NOMO-1 treated with dmso at 0.1 percent for 144 hours (cell line): ENCODE data around the gene ROCK2.
"Not testable (repeated sequence)": the region's sequence is repeated elsewhere in the genome, so short reads cannot be mapped to it uniquely, and the experiment has no call there.

Experiments
- DNase-seq: peaks from one replicate; lab custom pipeline; 2025; ENCODE audit not compliant: unreplicated experiment; lab: John Stamatoyannopoulos, UW

ROCK2 gene

DNA sequence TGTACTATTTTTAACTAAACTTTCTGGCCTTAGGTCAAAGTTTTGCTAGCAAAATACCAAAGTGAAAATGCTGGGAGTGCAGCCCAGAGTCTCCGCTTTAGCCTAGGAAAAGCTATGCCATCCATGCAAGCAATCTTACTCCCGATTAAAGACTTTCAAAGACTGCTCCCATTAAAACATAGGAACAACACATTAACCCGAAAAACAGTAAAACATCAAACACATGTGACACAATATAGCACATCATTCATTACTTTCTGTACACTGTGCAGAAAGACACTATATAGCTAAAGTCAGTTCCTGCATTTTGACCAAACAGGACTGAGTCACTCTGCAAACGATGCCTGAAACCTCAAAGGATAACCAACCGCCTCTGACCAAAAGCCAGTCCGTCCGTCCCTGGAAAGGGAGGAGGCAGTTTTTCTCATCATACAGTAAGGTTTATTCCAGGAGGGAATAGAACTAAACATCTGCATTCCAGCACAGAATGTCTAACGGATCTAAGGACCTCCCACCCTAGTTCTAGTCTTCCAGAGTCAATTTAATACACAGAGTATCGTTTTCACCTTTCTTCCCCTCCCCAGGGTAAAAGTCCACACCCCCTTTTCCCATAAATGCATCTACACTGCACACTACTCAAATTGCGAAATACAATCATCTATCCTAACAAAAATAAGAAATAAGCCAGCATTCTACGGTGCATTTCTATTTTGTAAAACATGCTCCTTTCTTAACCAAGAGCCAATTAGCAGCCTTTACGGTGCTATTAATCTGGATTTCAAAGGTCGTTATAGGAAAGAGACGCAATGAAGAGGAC lies 1.7 kb downstream of the ROCK2 start:
- peak; percentile 31 for DNase-seq

DNA sequence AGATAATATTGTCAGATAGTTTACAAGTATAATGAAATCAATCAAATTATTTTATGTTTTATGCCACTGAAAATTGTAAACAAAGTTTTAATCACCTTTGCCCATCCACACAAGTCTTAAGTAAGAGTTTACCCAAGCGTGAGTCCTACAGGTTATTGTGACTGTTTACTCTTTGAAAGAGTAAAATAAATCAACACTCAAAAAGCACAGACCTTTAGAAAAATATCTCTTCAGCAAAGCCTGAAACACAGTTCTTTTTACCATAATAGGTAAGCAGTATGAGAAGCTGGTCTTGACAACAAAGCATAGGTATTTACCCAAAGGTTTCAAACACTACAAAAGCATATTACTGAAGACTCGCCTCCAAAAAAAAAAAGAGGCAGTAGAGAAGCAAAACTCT lies 3.7 kb downstream of the ROCK2 start:
- no peak for DNase-seq

DNA sequence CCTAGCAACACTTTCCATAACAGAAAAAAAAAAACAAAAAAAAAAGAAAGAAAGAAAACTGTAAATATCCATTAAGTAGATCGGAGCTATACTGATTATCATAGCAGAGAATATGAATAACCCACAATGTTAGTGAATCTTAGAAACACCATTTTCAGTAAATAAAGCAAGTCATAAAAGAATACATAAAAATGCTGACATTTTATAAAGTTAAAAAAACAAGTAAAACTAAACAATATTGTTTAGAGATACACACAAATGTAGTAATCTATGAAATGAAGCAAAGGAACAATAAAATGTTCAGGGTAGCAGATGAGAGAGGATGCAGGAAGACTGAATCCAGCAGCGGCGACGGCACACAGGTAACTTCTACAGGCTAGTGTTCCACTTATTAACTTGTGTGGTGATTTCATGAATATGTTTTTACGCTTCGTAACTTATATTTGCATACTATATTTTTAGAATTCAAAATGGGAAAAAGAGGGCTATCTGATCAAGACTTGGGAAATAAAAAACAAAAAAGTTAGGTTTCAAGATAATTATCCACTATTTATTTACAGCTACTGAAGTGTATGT lies 4.8 kb downstream of the ROCK2 start:
- DNase-seq = no peak

DNA sequence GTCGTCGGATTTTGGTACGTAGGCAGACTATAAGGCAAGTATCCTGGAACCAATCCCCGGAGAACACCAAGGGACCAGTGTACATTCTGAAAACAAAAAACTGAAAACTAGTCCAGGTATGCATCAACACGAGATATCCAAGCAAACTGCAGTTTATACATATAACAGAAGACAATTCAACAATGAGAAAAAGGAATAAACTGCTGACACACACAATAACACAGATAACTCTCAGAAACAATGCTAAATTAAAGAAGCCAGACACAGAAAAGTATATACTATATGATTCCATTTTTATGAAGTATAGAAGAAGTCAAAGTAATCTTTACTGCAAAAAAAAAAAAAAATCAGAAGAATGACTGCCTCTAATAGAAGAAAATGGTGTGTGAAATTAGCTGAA lies 5.9 kb downstream of the ROCK2 start:
- no peak for DNase-seq

DNA sequence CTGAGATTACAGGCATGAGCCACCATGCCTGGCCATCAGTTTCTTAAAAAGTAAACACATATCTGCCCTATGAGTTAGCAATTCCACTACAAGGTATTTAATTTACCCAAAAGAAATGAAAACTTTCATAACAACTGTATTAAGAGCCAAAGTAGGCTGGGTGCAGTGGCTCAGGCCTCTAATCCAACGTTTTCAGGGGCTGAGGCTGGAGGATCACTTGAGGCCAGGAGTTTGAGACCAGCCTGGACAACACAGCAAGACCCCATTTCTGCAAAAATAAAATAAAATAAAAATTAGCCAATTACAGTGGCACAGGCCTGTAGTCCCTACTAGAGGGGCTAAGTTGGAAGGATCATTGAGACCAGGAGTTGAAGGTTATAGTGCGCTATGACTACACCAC lies 6.5 kb downstream of the ROCK2 start:
- no peak for DNase-seq

DNA sequence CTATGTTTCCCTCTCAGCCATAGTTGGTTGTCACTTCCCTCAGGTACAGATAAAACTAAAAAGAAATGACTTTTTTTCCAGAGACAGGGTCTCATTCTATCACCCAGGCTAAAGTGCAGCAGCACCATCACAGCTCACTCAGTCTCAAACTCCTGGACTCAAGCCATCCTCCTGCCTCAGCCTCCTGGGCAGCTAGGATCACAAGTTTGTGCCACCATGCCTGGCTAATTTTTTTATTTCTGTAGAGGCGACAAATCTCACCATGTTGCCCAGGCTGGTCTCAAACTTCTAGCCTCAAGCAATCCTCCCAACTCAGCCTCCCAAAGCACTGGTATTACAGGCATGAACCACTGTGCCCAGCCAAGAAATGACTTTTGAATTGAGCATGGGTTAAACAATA lies 8.2 kb downstream of the ROCK2 start:
- DNase-seq = no peak

DNA sequence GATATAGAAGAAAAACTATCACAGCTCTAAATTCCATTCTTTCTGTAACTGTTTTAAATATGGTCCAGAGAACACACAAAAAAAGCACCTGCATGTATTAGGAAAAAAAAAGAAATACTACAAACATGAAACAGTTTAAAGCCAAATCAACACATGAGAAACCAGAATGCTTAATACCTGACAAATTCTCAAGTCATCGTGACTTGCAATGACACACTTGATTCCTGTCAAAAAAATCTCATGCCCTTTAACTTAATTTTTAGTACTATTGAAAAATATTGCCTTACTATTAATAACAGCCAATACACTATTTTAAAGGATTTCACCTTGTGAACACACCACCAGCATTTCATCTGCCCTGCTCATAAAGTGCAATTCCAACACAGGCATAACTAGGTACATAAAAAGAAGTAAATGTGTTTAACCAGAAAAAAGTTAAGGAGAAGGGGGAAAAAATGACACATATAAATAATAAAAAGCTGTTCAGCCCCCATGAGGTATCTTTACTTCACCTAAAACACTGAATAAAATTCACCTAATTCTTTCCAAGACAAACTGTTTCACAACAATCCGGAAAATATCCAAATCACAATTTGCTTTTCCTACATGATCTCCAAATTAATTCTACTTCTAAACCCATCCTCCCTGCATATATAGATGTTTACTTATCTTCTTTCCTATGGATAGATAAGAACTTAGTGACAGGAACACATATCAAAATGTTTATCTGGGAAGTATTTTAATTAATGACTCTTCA lies 10.8 kb downstream of the ROCK2 start:
- no peak for DNase-seq

DNA sequence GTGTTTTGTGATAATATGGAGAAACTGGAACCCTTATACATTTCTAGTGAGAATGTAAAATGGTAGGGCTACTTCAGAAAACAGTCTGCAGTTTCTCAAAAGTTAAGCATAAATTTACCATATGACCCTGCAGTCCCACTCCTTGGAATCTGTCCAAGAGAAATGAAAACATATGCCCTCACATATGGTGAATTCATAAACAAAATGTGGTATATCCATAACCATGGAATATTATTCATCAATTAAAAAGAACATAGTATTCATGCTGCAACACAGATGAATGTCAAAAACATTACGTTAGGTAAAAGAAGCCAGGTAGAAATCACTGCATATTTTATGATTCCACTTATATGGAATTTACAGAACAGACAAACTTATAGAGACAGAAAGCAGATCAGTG lies 11.8 kb downstream of the ROCK2 start:
- DNase-seq = no peak

DNA sequence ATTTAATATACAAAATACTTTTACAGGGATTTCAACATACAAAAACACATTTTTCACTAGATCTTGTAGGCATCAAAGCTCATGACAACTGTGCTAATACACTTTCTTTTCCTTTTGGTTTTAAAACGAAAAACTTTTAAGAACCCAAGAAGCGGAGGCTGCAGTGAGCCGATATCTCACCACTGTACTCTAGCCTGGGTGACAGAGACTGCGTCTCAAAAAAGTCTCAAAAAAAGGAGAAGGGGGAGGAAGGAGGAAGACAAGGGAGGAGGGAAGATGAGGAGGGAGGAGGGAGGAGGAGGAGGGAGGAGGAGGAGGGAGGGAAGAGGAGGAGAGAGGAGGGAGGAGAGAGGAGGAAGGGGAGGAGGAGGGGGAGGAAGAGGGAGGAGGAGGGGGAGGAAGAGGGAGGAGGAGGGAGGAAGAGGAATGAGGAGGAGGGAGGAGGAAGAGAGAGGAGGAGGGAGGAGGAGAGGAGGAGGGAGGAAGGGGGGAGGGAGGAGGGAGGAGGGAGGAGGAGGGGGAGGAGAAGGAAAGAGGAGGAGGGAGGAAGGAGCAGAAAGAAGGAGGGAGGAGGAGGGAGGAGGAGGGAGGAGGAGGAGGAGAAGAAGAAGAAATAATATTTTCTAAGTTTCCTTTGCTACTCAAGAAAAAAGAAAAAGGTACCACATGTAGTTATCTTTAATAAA lies 13.8 kb downstream of the ROCK2 start:
- DNase-seq = no peak

DNA sequence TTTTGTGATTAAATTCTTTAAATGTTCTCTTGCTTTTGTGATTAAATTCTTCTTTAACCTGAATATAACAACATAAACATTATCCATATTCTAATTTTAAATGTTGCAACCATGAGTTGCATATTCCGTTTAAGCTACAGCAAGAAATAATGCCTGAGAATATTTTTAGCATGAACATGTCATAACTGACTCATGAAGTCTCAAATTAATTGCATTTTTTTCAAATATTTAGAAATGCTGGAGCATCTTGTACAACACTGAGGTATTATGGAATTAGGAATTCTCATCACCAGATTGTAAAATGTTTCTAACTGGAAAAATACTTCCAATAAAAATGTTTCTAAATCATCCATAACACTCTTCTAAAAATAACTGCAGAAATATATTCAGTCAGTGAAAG lies 14.7 kb downstream of the ROCK2 start:
- DNase-seq = no peak

DNA sequence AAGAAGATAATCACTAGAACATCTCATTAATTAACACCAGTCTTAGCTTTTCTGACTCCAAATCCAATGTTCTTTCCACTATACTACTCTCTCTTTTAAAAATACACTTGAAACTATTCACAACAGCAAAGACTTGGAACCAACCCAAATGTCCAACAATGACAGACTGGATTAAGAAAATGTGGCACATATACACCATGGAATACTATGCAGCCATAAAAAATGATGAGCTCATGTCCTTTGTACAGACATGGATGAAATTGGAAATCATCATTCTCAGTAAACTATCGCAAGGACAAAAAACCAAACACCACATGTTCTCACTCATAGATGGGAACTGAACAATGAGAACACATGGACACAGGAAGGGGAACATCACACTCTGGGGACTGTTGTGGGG lies 15.9 kb downstream of the ROCK2 start:
- not testable (repeated sequence) for DNase-seq

DNA sequence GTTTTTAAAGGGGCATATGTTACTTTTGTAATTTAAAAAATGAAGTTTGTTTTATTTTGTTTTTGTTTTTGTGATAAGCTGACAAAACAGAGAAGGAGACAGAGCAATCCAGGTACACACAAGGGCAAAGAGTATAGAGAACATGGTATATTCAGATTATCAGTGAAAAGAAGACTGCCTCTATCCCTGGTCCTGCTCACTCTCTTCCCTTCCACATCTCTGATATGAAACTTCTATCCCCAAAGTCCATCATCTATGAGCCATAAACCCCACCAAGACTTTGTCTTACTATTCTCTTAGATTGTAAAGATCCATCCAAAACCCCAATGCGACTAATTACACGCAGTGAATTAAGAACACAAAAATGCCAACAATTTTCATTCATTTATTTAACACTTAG lies 16.6 kb downstream of the ROCK2 start:
- no peak for DNase-seq

DNA sequence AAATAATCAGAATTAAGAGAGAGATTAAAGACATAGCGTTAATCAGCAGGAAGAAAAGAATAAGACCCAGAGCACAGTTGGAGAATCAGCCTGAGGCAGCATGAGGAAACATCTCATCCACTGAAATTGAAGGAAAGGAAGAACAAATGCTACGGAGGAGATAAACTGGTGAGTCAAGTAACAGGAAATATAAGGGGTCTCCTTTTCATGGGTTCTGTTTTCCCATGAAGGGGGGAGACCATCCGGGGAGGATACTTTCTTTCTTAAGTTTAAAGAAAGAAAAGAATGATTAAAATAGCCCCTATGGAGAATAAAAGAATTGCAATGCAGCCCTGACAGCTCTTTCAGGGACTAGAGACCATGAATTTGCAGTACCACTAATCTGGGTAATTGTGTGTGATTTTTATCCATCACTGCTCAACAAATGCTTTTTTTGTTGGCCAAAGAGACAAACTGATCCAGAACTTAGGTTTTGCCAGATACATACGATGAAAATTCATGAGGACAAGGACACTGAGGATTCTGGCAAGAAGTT lies 17.7 kb downstream of the ROCK2 start:
- no peak for DNase-seq

DNA sequence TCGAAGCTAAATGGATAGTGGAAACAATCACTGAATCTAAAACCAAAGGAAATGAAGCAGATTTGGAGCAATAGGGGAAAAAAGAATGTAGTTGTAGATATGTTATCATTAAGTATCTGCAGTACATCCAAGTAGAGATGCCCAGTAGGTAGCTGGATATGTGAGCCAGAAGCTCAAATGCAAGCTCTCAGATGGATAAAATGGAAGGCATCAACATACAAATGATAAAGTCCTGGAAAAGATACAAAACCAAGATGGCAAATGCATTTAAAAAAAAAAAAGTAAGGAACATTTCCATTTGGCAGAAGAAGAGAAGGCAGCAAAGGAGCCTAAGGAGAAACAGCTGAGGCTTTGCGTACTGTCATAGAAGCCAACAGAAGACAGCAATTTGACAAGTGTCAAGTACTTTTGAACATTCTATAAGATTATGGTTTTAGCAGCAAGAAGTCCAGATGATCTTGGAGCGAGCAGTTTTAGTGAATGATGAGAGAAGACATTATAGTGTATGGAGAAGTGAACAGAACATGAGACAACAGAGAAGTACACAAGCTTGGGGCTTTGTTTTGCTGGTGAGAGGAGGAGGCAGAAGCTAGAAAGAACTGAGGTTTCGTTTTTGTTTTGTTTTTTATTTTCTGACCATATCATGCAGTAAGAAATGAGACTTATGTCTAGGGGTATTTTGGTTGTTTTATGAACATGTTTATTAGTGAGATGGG lies 18.3 kb downstream of the ROCK2 start:
- DNase-seq = no peak

DNA sequence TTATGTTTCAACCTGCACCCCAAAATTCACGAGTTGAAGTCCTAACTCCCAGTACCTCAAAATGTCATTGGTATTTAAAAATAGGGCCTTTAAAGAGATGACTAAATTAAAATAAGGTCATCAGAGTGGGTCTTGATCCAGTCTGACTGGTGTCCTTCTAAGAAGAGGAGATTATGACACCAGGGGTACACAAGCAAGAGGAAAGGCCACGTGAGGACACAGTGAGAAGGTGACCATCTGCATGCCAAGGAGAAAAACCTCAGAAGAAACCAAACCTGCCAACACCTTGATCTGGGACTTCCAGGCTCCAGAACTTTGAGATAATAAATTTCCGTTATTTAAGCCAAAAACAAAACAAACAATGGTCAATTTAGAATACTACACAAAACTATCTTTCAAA lies 22.6 kb downstream of the ROCK2 start:
- no peak for DNase-seq

DNA sequence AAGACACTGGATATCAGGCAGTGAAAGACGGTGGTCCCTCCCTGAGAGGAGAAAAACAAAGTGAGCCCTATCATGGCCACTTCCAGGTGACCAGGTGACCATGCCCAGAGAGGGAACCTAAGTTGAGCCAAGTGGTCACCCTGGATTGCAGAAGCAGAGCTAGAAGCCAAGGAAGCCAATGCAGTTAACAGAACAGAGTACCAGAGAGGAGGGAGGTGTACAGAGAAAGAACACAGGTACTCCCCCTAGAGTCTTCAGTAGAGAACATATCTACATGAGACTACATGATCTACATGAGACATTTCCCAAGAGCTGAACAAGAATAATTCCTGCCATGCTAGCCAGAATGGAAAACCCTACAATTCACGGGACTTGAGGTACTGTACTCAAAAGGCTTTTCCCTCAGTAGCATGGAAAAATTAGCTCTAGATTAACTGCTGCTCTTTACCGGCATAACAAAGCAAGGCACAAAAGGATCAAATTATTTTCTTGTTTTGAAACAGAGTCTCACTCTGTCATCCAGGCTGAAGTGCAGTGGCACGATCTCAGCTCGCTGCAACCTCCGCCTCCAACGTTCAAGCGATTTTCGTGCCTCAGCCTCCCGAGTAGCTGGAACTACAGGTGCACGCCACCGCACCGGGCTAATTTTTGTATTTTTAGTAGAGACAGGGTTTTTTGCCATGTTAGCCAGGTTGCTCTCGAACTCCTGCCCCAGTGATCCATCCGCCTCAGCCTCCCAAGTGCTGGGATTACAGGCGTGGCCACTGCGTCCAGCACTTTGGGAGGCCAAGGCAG lies 23.5 kb downstream of the ROCK2 start:
- DNase-seq = no peak

DNA sequence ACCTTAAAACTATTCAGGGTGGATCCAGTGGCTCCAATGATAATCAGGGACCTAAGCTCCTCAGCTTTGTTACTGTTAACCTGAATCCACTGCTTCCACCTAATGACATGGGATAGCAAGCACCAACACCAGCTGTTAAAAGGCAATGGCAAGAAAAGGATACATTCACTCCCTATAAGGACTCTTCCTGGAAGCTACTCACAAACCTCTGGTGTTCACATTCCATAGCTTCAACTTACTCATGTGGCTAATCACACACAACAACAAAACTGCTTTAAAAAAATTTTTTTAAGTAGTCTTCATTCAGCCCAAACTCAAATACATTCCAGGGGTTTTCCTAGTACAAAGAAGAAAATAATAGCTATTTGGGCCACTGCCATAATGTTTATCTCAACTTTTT lies 24.5 kb downstream of the ROCK2 start:
- no peak for DNase-seq

DNA sequence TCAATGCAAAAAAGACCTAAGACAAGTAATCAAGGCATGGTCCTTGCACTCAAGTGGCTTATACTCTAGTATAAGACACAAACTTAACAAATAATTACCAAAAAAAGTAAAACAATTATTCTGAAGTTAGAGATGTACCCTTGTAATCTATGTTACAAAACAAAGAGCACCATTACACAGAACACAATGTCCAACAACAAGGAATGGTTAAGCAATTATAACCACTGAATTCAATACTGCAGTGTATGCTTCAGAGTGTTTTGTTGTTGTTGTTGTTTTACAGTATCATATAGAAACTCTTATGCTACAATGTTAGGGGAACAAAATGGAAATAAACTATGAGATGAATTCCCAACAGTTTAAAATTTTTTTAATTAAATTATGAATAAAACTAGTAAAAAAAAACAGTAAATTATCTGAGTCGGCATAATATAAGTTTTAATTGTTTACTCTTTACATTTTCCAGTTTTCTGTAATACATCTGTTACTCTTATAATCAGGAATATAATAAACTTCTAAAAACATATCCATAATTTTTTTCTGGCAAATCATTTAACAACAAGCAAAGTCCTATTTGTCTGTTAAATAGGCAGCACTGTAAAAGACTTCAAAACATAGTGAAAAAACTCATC lies 29.2 kb downstream of the ROCK2 start:
- DNase-seq = no peak

DNA sequence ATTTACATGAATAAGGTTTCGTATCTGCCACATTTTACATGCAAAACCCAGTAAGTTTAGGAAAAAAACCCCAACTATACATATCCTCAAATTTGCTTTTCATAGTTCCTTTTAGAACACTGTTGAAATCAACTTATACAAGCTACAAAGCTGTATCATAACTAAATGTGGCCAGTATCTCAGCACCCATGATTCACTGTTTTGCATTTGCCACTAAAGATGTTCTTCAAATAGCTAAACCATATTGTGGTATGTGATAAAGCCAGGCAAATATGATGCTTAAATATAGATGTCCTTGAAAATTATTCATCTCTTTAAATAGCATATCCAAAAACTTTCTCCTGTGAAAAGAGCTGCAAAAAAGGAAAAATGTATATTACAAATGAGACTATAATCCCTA lies 29.9 kb downstream of the ROCK2 start:
- no peak for DNase-seq
